LNCAP (cell line): Measurements from ENCODE around the gene ZNF174.

Experiments used
- TF ChIP-seq, protein P1 (sequence below): fragments of 450-650 bp; IDR thresholded peaks from 2 replicates; pipeline ENCODE4 v1.5.1; 2017; ENCODE audit warnings: mild to moderate bottlenecking

ZNF174 gene

DNA sequence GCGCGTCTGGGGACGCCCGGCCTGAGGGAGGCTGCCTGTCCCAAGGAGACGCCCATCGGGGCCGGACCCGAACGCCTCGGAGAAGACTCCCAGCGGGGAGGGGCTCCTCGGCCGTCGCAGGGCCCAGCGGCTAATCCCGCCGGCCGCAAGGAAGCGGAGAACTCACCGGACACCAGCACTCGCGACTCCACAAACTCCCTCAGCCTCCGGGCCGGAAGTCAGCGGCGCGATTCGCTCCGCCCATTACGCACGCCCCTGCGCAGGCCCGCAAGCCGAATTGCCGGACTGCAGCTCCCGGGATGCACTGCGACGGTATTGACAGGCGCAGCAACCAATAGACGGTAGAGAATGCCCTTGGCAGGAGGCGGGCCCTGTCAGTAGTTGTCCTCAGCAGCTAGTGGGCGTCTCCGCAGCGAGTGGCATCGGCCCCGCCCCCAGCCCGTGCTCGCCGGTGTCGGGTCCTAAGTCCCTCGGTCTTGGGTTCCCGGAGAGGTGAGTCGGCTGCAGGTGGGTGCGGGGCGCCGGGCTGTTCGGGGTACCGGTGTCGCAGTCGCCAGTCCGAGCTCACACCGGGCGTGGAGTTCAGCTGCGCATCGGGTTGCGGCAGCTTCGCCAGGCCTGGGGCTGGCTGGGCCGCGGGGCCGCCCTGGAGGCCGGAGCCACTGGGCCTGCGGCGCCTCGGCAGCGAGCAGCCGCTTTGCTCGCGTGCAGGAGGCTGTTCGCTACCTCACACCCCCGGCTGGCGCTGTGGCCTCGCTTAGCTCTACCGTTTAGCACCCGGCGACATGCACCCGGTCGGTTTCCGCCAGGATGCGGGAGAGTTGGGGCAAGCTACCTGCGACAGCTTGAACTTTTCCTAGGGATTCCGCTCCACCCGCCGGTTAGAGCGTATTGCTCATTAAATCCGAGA is at the start of gene ZNF174, which contains the start of gene ZSCAN32:
Gene ZNF174 (plus strand): TSS at position 437 of the 910 bp plus-strand sequence. CDS start 790 bp downstream, outside the sequence.
Gene ZSCAN32 (minus strand): TSS at position 226 of the 910 bp plus-strand sequence. CDS start 3,447 bp downstream, outside the sequence.
- TF ChIP-seq, protein P1, sequence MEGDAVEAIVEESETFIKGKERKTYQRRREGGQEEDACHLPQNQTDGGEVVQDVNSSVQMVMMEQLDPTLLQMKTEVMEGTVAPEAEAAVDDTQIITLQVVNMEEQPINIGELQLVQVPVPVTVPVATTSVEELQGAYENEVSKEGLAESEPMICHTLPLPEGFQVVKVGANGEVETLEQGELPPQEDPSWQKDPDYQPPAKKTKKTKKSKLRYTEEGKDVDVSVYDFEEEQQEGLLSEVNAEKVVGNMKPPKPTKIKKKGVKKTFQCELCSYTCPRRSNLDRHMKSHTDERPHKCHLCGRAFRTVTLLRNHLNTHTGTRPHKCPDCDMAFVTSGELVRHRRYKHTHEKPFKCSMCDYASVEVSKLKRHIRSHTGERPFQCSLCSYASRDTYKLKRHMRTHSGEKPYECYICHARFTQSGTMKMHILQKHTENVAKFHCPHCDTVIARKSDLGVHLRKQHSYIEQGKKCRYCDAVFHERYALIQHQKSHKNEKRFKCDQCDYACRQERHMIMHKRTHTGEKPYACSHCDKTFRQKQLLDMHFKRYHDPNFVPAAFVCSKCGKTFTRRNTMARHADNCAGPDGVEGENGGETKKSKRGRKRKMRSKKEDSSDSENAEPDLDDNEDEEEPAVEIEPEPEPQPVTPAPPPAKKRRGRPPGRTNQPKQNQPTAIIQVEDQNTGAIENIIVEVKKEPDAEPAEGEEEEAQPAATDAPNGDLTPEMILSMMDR = no peak

DNA sequence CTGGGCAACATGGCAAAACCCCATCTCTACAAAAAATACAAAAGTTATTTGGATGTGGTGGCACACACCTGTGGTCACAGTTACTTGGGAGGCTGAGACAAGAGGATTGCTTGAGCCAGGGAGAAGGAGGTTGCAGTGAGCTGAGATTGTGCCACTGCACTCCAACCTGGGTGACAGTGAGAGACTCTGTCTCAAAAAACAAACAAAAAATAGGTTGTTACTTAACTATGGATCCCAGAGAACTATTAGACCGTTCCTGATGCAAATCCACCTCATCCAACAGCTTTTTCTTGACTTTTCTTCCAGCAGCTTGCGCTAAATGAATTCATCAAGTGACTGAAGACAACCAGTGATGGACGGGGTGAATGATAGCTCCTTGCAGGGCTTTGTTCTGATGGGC is 45.4 kb upstream of the ZNF174 start, which contains the start of gene OR2C1:
Gene OR2C1 (plus strand): TSS at position 301 of the 400 bp plus-strand sequence. CDS start 52 bp downstream, at position 353.
- TF ChIP-seq, protein P1 = no peak

DNA sequence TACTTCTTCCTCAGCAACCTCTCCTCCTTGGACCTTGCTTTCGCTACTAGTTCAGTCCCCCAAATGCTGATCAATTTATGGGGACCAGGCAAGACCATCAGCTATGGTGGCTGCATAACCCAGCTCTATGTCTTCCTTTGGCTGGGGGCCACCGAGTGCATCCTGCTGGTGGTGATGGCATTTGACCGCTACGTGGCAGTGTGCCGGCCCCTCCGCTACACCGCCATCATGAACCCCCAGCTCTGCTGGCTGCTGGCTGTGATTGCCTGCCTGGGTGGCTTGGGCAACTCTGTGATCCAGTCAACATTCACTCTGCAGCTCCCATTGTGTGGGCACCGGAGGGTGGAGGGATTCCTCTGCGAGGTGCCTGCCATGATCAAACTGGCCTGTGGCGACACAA is 44.9 kb upstream of the ZNF174 start:
- TF ChIP-seq, protein P1 = no peak

DNA sequence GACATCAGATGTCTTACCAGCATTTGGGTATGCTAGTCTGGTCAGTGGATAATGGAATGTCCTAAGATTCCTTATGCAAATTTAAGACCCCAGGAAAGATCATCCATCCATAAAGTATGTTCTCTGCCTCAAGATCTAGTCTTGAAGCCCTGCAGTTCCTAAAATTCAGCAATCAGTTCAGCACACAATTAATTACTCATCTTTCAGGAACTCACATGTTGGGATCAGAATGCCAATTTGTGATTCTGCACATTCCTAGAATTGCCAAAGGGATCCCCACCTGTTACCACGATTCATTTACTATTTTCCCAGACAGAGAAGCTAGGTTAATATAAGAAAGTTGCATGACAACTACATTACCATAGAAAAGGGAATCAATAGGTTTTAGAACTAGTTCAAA is 42.1 kb upstream of the ZNF174 start:
- TF ChIP-seq, protein P1 = no peak

DNA sequence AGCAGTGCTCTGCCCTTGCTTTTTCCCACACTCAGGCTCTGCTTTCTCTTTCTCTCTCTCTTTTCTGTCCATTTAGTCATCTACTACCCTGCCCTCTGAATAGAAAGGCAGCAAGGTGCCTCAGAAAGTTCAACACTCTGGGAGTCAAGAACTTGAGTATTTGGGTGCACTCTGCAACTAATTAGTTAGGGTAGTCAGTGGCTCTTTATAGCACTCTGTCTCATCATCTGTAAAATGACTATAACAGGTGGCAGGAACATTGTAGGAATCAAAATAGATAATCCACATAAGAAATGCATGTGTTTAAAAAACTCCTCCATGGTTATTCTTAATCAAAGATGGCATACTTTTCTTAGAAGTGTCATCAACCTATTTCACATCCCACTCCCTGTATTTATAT is 38.1 kb upstream of the ZNF174 start:
- TF ChIP-seq, protein P1 = no peak

DNA sequence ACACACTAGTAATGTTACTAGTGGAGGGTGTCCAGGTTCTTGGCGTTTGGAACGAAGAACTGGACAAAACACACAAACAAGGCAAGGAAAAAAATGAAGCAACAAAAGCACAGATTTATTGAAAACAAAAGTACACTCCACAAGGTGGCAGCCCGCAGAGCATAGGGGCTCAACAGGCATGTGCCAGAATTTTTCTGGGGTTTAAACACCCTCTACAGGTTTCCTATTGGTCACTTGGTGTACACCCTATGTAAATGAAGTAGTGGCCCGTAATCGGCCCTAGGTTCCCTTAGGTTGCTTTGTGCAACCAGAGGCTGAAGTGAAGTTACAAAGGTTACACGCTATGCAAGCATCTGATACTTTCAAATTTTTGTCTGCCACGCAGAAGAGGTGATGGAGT is 37.2 kb upstream of the ZNF174 start:
- TF ChIP-seq, protein P1 = no peak

DNA sequence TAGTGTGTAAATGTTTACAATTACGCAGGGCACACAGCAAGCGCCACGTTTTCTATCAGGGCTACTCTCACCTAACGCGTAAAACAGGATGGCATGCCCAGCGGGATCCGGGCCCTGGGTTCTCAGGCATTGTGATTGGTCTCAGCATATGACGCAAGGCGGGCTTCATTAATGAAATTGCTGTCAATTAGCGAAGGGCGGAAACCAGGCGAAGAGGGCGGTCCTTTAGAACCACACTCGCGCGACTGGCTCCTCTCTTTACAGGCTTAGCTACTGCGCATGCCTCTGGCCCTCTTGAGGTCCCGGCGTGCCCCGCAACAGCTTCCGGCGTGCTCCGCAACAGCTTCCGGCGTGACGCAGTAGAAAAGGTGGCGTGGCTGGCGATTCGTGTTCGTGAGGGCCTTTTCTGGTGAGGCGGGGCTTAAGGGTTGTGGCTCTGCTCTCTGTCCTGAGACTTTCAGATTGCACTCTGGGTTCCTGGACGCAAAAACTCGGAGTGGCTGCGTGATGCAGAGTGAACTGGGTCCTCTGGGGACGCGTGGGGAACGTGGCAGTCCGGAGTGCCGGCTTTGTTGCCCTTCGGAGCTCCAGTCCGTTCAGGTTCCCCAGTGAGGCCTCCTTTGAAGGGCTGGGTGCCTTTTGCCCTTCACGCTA is 36.1 kb upstream of the ZNF174 start:
- TF ChIP-seq, protein P1 = no peak
